Skeletal muscle cell (primary cell): ENCODE data around the gene SAFB.
"Not testable (repeated sequence)": the region's sequence is repeated elsewhere in the genome, so short reads cannot be mapped to it uniquely, and the experiment has no call there.

Experiments
- DNase-seq: peaks from one replicate; pipeline ENCODE4 v3.0.0-alpha.2; 2010; ENCODE audit warnings: low read depth
- H3K4me3 ChIP-seq: 2 replicates; pipeline ENCODE4 v1.5.1; 2011; ENCODE audit warnings: low read depth, mild to moderate bottlenecking, control low read depth, low read length, moderate library complexity

SAFB gene

GRCh38 chr19:5692723-5693194 is 69.9 kb downstream of the SAFB start:
- no peak for DNase-seq
- H3K4me3 ChIP-seq, result no peak overlapping the region

GRCh38 chr19:5693195-5694166 is 70.6 kb downstream of the SAFB start:
- no peak for DNase-seq
- no peak overlapping the region for H3K4me3 ChIP-seq

GRCh38 chr19:5694167-5694955 is 71.5 kb downstream of the SAFB start:
- no peak for DNase-seq
- no peak overlapping the region for H3K4me3 ChIP-seq

- H3K4me3 ChIP-seq, result no peak overlapping the region
- no peak for DNase-seq
These were observed 72.2 kb downstream of the SAFB start for GRCh38 chr19:5694956-5695648.

GRCh38 chr19:5695649-5696195 is 72.8 kb downstream of the SAFB start:
- no peak overlapping the region for H3K4me3 ChIP-seq
- DNase-seq, result no peak

- no peak for DNase-seq
- H3K4me3 ChIP-seq, result no peak overlapping the region
These were observed 73.5 kb downstream of the SAFB start for GRCh38 chr19:5696196-5697021.

GRCh38 chr19:5697022-5697889 is 74.4 kb downstream of the SAFB start:
- no peak for DNase-seq
- H3K4me3 ChIP-seq, result no peak overlapping the region

- no peak overlapping the region for H3K4me3 ChIP-seq
- no peak for DNase-seq
These were observed 75.2 kb downstream of the SAFB start for GRCh38 chr19:5697890-5698634.

- no peak for DNase-seq
- no peak overlapping the region for H3K4me3 ChIP-seq
These were observed 75.9 kb downstream of the SAFB start for GRCh38 chr19:5698635-5699422.

- no peak for DNase-seq
- H3K4me3 ChIP-seq, result no peak overlapping the region
These were observed 77.7 kb downstream of the SAFB start for GRCh38 chr19:5700455-5701092.

GRCh38 chr19:5702053-5702410 is 79.1 kb downstream of the SAFB start:
- H3K4me3 ChIP-seq, DNase-seq: not testable (repeated sequence)

- no peak for DNase-seq
- no peak overlapping the region for H3K4me3 ChIP-seq
These were observed 81.2 kb downstream of the SAFB start for GRCh38 chr19:5703819-5704818.

- H3K4me3 ChIP-seq, result no peak overlapping the region
- DNase-seq, result no peak
These were observed 82.7 kb downstream of the SAFB start for GRCh38 chr19:5705552-5705951.

GRCh38 chr19:5706876-5707573 is 84.1 kb downstream of the SAFB start:
- no peak for DNase-seq
- no peak overlapping the region for H3K4me3 ChIP-seq
